ENCODE data around the gene POMGNT2. TPM values are rescaled to one million over a fixed set of nuclear protein-coding genes. Genes with fewer than 3 reads are reported as not detected.

POMGNT2 gene
- polyA plus RNA-seq, 1 donor (not counting 4 experiments of a cell fraction or from before 2014, with no cell fraction given): 6.0 TPM

DNA sequence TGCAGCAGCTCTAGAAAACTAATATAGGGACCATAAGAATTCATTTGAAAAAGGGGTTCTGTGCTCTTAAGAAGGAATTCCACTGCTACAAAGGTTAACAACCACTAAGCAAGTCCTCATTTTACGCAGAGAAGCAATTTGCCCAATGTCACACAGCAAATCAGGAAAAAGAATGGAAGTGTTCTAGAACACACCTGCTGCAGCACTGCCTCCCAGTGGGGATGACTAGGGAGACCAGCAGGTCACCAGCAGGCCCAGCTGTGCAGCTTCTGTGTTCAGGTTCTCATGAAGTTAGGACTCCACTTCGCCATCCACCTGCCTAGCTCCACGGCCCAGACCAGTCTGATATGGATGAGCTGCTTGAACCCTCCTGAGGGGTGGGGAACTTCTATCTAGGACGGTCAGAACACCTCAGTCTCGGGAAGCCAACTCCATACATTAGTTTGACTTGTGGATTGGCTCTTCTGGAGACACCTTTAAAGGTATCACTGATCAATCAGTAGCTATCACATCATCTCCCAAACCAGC, 18.6 kb downstream of the POMGNT2 start:
- Histone ChIP-seq H3K9me1 (ENCODE audit: control insufficient read depth, extremely low read depth, insufficient read depth, low read length) (no peaks in the 10 kb centered on the region), H3K9me3 (ENCODE audit: control insufficient read depth, low read depth, low read length) (no peaks in the 10 kb centered on the region), H3K9ac (ENCODE audit: control insufficient read depth, extremely low read depth, insufficient read depth, low read length) (no peak overlapping the region), H4K20me1 (ENCODE audit: control insufficient read depth, extremely low read depth, insufficient read depth, low read length) (no peaks in the 10 kb centered on the region), H3K4me1 (ENCODE audit: control insufficient read depth, extremely low read depth, insufficient read depth, low read length) (no peaks in the 10 kb centered on the region), H3K27me3 (ENCODE audit: control insufficient read depth, extremely low read depth, insufficient read depth, low read length) (no peaks in the 10 kb centered on the region), H3K79me2 (ENCODE audit: control insufficient read depth, insufficient read depth, low read length) (no peaks in the 10 kb centered on the region), H3K27ac (ENCODE audit: control insufficient read depth, insufficient read depth, low read length) (no peak overlapping the region), H2AFZ (ENCODE audit: control insufficient read depth, low read length) (no peak overlapping the region), H3K4me3 (ENCODE audit: control insufficient read depth in 2 of 3, extremely low read depth in 1 of 3, insufficient read depth in 2 of 3, low read depth in 1 of 3, low read length in 3 of 3) (no peak overlapping the region), H3K36me3 (ENCODE audit: control insufficient read depth in 2 of 2, extremely low read depth in 1 of 2, insufficient read depth in 2 of 2, low read length in 2 of 2) (no peaks in the 10 kb centered on the region), H3K4me2 (ENCODE audit: control insufficient read depth, extremely low read depth, insufficient read depth, low read depth, low read length) (no peak overlapping the region)
- dilution Hi-C loops (cut with MboI; ENCODE audit: extremely low pct_ligation_motif_present, low sequenced_read_pairs): no loop called here
- TF ChIP-seq EZH2 (IDR thresholded peaks at IDR 0.05; ENCODE audit: low read length): no peak
- peak; percentile 15 to 47 (median 44) for TF ChIP-seq CTCF (optimal IDR thresholded peaks at IDR 0.05 in 1 of 3, IDR thresholded peaks at IDR 0.05 in 1 of 3, conservative IDR thresholded peaks at IDR 0.05 in 1 of 3; ENCODE audit: extremely low read depth in 1 of 3, insufficient read depth in 2 of 3, low read length in 3 of 3)
- no peak for DNase-seq (ENCODE audit: low read depth, low spot score)
- FAIRE-seq: no peak

DNA sequence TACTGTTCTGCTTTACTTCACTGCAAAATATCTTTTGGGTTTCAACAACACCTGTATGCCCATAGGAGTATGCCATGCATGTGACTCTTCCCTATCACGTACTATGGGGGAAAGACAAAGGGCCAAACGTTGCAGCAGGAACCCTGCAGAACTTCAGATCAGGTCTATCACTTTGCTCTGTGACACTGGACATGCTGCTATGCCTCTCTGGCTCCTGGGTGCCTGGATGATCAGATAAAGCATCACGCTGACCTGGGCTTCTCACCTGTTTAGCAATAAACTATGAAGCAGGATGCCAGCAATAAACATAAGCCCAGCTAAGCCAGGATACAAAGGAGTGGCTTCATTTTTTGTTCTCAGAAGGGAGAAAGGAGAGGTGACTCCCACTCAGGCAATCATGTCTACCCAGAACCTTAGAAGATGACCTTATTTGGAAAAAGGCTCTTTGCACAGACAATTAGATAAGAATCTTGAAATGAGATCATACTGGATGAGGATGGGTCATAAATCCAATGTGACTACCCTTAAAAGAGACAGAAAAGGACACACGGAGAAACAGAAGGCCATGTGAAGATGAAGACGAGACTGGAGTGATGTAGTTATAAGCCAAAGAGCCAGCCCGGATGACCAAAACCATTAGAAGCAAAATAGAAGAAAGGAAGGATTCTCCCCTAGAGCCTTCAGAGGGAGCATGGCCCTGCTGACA, 19.3 kb downstream of the POMGNT2 start:
- Histone ChIP-seq H3K79me2 (ENCODE audit: control insufficient read depth, insufficient read depth, low read length) (no peaks in the 10 kb centered on the region), H3K27ac (ENCODE audit: control insufficient read depth, insufficient read depth, low read length) (no peak overlapping the region), H3K27me3 (ENCODE audit: control insufficient read depth, extremely low read depth, insufficient read depth, low read length) (no peaks in the 10 kb centered on the region), H2AFZ (ENCODE audit: control insufficient read depth, low read length) (no peak overlapping the region), H3K9me3 (ENCODE audit: control insufficient read depth, low read depth, low read length) (no peaks in the 10 kb centered on the region), H3K36me3 (ENCODE audit: control insufficient read depth in 2 of 2, extremely low read depth in 1 of 2, insufficient read depth in 2 of 2, low read length in 2 of 2) (no peaks in the 10 kb centered on the region), H3K4me2 (ENCODE audit: control insufficient read depth, extremely low read depth, insufficient read depth, low read depth, low read length) (no peak overlapping the region), H4K20me1 (ENCODE audit: control insufficient read depth, extremely low read depth, insufficient read depth, low read length) (no peaks in the 10 kb centered on the region), H3K4me3 (ENCODE audit: control insufficient read depth in 2 of 3, extremely low read depth in 1 of 3, insufficient read depth in 2 of 3, low read depth in 1 of 3, low read length in 3 of 3) (no peak overlapping the region), H3K4me1 (ENCODE audit: control insufficient read depth, extremely low read depth, insufficient read depth, low read length) (no peaks in the 10 kb centered on the region), H3K9ac (ENCODE audit: control insufficient read depth, extremely low read depth, insufficient read depth, low read length) (no peak overlapping the region), H3K9me1 (ENCODE audit: control insufficient read depth, extremely low read depth, insufficient read depth, low read length) (no peaks in the 10 kb centered on the region)
- TF ChIP-seq EZH2 (IDR thresholded peaks at IDR 0.05; ENCODE audit: low read length) (no peak), CTCF (optimal IDR thresholded peaks at IDR 0.05 in 1 of 3, IDR thresholded peaks at IDR 0.05 in 1 of 3, conservative IDR thresholded peaks at IDR 0.05 in 1 of 3; ENCODE audit: extremely low read depth in 1 of 3, insufficient read depth in 2 of 3, low read length in 3 of 3) (no peak)
- FAIRE-seq (no peak), DNase-seq (ENCODE audit: low read depth, low spot score) (no peak)
- dilution Hi-C loops (cut with MboI; ENCODE audit: extremely low pct_ligation_motif_present, low sequenced_read_pairs): no loop called here
